ENCODE measurements around the gene DDX47.

DNA sequence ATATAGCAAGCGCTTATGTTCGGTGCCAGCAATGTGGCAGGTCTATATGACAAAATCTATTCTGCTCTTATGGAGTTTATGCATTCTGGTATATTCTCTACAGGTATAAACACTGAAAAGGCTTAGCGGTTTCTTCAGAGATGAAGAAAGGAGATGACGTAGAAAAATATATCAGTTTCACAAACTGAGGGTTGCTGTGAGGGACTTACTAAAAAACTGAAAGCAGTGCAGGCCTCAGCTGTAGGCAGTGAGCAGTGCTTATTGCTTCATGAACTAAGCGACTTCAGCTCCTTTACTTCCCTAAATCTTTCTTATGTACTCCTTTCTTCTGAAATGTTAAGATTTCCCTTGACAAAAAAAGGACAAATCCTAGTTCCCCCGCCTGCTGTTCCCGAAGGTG, 4.5 kb downstream of the DDX47 start:
- TF ChIP-seq, protein P1, sequence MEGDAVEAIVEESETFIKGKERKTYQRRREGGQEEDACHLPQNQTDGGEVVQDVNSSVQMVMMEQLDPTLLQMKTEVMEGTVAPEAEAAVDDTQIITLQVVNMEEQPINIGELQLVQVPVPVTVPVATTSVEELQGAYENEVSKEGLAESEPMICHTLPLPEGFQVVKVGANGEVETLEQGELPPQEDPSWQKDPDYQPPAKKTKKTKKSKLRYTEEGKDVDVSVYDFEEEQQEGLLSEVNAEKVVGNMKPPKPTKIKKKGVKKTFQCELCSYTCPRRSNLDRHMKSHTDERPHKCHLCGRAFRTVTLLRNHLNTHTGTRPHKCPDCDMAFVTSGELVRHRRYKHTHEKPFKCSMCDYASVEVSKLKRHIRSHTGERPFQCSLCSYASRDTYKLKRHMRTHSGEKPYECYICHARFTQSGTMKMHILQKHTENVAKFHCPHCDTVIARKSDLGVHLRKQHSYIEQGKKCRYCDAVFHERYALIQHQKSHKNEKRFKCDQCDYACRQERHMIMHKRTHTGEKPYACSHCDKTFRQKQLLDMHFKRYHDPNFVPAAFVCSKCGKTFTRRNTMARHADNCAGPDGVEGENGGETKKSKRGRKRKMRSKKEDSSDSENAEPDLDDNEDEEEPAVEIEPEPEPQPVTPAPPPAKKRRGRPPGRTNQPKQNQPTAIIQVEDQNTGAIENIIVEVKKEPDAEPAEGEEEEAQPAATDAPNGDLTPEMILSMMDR (IDR thresholded peaks at IDR 0.05; ENCODE audit: low read depth, low read length), result no peak
- TF ChIP-seq EZH2phosphoT487 (IDR thresholded peaks at IDR 0.05; ENCODE audit: low read depth), result no peak

Measured in OCI-LY3 (cell line).